ENCODE results near the gene TNFAIP2.

GRCh38 chr14:103116636-103117035 lies 6.6 kb upstream of the TNFAIP2 start:
- TF ChIP-seq CTCF (conservative IDR thresholded peaks at IDR 0.05; ENCODE audit: low read depth in 2 of 2) (no peak), EZH2 (IDR thresholded peaks at IDR 0.05; ENCODE audit: low read depth, unreplicated experiment) (no peak), JUNB (IDR thresholded peaks at IDR 0.05; ENCODE audit: unreplicated experiment) (no peak), EZH2phosphoT487 (IDR thresholded peaks at IDR 0.05; ENCODE audit: unreplicated experiment) (no peak)

Measured in GM23338 (cell line).